Stimulated activated CD4-positive, alpha-beta T cell treated with anti-CD3 and anti-CD28 coated beads, Interleukin-12 subunit alpha, Interleukin-12 subunit beta, amount 100 ng/mL, for 24 hours (primary cell): ENCODE results near the gene STX12.
"Not testable (repeated sequence)": the region's sequence is repeated elsewhere in the genome, so short reads cannot be mapped to it uniquely, and the experiment has no call there.

Source experiments
- DNase-seq, 2 experiments: peaks; one replicate each; pipeline ENCODE4 v3.0.0-alpha.2; 2020; ENCODE audit warnings: low read depth in 2 of 2

The STX12 gene

DNA sequence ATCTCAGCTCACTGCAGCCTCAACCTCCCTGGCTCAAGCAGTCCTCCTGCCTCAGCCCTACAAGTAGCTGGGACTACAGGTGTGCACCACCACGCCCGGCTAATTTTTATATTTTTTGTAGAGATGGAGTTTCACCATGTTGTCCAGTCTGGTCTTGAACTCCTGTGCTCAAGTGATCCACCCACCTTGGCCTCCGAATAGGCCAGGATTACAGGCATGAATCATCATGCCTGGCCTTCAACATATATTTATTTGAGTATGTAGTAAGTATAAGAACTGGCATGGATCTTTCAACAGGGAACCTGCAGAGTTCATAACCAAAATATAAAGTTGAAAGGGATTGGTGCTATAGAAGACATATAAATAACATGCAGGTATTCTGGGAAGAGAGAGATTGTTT lies 2.3 kb downstream of the STX12 start:
- DNase-seq: not testable (repeated sequence)

DNA sequence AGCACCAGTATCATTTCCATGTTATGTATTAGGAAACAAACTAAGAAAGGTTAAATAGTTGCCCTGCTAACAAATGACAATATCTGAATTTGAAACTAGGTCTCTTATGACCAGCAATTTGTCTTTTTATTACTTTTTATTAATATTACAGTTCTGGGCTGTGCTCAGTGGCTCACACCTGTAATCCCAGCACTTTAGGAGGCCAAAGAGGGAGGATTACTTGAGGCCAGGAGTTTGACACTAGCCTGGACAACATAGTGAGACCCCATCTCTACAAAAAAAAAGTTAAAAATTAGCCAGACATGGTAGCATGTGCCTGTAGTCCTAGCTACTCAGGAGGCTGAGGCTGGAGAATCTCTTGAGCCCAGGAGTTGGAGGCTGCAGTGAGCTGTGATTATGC lies 3.3 kb downstream of the STX12 start:
- not testable (repeated sequence) for DNase-seq

DNA sequence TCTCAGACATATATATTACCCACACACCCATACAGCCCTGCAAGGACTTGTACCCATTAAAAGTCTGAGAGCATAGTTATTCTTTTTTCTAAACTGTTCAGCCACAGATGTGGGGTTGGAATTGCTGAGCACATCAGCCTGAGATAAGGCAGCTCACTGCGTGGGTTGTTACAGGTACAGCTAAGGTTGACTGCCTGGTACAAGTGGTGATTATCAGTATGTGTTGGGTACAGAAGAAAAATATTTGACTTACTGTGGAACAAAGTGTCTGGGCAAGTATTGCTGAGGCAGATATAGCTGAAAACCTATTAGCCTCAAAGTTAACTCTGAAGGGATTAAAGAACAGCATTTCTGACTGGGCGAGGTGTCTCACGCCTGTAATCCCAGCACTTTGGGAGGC lies 5.0 kb downstream of the STX12 start:
- no peak for DNase-seq

DNA sequence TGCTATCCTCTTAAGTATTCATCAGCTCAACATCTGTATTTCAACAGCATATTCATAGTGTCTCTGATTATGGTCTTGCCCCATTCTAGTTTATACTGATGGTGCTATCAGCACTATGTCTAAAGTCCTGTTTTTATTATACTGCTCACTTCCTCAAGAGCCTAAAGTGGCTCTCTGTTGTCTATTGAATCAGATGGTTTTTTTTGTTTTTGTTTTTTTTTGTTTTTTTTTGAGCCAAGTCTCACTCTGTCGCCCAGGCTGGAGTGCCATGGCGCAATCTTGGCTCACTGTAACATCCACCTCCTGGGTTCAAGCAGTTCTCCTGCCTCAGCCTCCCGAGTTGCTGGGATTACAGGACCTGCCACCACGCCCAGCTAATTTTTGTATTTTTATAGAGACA lies 6.1 kb downstream of the STX12 start:
- no peak for DNase-seq

DNA sequence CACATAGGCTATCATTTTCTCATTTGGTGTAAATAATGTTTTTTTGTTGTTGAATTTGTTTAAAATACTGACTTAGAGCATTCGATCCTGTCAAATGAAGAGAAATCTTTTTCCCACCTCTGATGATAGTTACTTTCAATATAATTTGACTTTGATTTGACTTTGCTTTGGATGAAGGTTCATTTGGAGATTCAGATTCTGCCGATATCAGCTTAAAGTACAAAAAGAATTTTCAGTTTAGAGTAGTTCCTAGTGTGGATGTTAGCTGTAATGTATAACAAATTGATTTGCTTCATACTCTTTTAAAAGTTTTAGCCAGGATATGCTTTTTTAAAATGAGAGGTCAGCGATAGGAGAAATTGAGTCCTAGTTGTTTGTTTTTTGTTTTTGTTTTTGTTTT lies 9.9 kb downstream of the STX12 start:
- DNase-seq: no peak

DNA sequence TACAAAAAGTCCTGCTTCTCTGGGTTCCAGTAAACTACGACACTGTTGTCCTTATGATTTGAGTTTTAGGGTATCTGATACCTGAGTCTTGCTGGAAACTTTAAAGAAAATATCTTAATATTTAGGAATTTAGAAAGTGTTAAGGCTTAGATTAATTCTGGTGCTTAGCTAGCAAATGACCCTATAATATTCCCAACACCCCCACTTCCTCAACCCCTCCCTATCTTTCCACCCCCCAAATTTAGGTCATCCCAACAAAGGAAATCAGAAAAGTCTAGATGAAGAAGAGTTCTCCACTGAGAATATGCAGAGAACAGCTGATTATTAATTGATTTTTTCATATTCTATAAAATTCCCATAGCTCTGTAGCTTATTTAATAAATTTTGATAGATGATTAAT lies 11.7 kb downstream of the STX12 start:
- no peak for DNase-seq

DNA sequence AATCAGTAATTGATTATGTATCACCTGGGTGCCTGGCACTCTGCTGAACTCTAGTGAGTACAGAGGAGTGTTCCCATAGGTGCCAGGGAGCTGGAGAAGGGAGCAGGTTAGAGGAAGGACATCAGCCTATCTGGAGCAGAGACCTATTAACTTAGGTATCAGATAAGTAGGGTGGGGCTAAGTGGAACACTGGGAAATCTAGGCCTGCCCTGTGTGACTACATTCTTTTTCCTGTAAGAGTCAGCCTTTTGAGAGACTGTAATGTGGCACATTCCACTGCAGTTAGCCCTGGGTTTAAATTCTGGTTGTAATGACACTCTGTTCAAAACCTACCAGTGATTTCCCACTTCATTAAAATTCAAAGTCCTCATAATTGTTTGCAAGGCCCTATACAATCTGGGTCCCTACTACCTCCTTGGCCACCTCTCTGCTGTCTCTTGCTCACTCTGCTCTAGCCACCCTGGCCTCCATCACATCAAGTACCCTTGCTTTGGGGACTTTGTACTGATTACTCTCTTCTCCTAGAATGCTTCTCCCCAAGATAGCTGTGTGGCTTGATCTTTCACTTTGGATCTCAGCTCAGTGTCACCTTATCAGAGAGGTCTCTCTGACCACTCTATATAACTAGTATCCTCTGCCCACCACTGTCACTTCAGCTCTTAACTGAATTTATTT lies 12.9 kb downstream of the STX12 start:
- DNase-seq: no peak

DNA sequence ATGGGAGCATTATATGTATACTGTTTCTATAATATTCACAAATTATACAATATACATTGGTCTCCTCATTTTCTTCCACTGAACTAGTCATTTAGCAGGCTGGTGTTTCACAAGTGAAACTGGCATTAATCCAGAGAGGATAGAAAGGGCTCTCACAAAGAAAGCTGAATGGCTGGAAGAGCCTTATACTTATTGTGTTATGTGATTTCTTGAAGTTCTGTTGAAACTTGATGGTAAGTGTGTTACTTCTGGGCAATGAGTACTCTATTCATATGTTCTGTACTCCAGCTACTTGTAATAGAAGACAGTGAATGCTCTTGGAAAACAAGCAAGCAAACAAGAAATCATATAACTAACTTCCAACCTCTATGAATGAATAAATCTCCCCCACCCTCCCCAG lies 14.9 kb downstream of the STX12 start:
- DNase-seq: no peak

DNA sequence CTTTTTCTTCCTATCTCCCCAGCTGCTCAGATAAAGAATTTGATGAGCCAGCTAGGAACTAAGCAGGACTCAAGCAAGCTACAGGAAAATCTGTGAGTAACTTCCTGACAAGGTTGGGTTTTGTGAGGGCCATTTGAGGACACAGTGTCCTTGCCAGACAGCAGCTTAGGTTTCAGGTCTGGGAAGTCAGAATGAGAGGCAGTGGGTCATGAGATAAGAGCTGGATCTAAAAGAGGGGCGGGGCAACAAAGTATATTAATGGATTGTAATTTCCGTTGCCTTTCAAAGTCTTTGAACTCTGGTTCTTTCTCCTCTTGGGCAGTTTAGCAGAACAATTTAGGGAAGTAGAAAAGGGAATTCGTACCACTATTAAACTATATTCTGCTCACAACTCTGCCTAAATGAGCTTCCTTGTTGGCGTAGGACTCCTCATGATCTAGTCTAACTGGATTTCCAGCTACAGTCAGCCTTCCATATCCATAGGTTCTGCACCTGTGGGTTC lies 16.6 kb downstream of the STX12 start:
- DNase-seq: no peak

DNA sequence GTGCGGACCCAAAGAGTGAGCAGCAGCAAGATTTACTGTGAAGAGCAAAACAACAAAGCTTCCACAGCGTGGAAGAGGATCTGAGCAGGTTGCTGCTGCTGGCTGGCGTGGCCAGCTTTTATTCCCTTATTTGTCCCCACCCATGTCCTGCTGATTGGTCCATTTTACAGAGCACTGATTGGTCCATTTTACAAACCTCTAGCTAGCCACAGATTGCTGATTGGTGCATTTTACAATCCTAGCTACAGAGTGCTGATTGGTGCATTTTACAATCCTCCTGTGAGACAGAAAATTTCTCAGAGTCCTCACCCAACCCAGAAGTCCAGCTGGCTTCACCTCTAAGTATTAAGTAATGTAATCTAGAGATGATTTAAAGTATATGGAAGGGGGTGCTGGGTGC lies 17.3 kb downstream of the STX12 start:
- DNase-seq: not testable (repeated sequence)

DNA sequence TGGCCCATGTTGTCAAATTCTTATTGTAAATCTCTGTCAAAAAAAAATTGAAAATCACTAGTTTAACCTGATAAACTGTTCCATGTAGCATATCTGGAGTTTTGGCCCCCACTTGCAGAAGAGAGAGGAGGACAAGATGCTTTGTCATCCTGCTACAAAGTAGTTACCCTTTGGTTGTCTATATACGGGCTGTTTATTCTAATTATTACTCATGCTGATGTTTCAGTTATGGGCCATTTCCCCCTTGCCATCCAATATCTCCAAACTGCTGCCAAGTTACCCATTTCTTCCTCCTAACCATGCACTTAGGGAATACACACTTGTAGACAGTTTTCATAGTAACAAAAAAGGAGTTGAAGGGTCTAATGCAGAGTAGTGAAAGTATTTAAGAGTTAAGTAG lies 22.6 kb downstream of the STX12 start:
- DNase-seq: no peak

DNA sequence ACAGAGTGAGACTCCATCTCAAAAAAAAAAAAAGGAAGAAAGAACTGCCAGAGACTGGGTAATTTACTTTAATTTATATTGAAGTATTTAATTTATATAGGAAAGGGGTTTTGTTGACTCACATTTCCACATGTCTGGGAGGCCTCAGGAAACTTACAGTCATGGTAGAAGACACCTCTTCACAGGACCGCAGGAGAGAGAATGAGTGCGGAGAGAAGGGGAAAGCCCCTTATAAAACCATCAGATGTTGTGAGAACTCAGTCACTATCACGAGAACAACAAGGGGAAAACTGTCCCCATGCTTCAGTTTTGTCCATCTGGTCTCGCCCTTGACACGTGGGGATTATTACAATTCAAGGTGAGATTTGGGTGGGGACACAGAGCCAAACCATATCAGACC lies 31.8 kb downstream of the STX12 start:
- DNase-seq: no peak

DNA sequence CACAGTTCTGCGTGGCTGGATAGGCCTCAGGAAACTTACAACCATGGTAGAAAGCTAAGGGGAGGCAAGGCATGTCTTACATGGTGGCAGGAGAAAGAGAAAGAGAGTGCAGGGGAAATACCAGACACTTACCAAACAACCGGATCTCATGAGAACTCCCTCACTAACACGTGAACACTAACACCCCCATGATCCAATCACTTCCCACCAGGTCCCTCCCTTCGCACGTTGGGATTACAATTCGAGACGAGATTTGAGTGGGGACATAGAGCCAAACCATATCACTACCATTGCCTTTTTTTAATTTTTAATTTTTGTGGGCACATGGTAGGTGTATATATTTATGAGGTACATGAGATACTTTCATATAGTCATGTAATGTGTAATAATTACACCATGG lies 33.7 kb downstream of the STX12 start:
- no peak for DNase-seq

DNA sequence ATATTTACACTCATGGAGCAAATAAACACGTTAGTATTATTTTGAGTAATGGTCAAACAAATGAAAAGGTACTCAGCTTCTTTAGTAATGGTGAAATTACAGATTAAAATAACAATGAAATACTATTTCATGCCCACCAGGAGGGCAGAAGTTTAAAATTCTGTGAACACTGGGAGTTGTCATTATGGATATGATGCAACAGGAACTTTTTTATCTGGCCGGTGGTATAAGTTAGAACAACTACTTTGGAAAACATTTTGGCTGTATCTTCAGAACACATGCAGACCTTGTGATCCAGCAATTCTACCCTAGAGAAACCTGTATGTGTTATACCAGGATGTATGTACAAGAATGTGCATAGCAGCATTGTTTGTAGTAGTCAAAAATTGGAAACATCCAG lies 34.4 kb downstream of the STX12 start:
- no peak for DNase-seq

DNA sequence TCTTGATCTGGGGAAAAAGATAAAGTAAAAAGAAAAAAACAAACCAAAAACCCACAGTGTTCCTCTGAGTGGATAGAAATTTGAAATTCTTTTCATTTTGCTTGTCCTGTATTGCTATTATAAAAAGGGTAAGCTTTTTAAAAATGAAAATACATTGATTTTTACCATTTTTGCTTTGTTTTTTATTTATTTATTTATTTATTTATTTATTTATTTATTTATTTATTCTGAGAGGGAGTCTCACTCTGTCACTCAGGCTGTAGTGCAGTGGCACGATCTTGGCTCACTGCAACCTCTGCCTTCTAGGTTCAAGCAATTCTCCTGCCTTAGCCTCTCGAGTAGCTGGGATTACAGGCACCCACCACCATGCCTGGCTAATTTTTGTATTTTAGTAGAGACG lies 35.1 kb downstream of the STX12 start:
- DNase-seq: not testable (repeated sequence)

DNA sequence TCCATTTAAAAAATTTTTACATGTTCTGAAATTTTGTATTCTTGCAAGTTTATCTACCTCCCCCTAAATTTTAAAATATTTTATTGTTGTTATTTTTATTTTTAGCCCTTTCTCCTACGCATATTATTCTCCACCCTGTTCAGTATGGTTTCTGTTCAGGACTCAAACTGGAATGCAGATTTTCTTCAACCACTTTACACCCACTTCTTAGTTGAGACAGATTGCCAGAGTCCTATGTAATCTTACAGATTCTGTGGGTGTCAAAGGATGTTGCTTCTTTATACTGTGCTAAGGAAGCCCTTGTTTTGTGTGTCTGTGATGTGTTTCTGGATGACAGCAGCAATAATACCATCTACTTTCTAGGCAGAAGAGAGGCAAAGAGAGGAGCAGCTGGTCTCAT lies 36.9 kb downstream of the STX12 start:
- DNase-seq: no peak

DNA sequence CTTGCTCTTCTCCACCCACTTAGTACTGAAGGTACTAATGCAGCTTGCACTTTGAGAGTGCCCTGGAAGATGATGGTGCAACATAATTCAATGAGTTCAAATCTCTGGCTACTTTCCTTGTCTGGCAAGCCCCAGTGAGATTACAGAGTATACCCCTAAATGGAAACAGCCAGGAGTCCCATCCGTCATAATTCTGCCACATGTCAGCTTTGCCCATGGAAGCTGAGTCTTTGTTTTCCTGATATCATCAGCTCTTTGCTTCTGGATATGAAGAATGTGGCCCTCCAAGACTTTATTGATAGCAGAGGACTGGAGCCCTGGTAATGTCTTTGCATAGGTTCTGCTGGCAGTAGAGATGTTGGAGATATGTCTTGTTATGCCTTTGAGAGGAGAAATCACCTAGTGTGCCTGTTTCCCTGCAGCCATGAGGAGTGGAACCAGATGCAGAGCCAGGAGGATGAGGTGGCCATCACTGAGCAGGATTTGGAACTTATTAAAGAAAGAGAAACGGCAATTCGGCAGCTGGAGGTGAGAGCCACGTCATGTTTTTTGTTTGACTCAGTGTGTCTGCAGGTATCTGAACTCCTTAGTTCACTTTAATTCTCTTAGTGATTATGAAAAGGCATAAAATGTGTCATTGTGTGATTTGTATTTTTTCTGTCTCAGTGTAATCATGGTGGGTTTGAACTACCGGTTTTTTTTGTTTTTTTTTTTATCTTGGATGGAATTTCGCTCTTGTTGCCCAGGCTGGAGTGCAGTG lies 38.9 kb downstream of the STX12 start:
- DNase-seq: no peak

DNA sequence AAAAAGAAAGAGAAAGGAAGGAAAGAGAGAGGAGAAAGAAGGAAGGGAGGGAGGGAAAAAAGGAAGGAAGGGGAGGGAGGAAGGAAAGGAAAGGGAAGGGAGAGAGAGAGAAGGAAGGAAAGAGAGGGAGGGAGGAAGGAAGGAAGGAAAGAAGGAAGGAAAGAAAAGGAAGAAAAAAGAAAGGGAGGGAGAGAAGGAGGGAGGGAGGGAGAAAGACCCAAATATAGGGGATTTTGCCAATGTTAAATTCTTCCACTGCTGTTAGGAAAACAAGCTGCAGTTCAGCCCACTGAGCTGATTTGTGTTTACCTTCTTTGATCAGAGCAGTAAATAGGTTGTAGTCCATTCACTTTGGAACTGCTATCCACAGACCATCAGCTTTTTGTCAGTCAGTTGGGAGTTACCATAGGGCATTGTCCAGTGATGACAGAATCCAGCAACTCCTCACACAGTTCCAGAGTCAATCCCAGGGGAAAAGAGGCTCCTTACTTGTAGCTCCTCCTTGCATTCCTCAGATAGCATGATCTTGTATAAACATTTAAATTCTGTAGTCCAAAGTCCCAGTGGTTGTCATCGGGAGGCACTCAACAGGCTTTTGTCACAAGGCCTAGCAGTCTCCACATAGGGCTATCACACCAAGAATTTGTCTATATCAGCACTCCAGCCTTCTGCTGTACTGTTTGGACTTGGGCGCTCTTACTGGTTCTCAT lies 44.1 kb downstream of the STX12 start:
- DNase-seq: no peak

DNA sequence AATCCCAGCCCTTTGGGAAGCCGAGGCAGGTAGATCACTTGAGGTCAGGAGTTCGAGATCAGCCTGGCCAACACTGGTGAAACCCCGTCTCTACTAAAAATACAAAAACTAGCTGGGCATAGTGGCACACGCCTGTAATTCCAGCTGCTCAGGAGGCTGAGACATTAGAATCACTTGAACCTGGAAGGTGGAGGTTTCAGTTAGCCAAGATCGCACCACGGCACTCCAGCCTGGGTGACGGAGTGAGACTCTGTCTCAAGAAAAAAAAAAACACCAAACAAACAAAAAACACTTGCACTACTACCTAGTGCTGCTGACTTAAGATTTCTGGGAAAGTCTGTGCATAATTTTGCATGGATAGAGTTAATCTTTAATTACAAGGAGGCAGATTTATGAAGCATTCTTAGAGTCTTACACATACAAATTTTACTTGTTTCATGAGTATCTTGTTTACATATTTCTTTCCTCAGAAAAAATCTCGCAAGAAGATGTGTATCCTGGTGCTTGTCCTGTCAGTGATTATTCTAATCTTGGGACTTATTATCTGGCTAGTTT lies 48.8 kb downstream of the STX12 start:
- DNase-seq: no peak

DNA sequence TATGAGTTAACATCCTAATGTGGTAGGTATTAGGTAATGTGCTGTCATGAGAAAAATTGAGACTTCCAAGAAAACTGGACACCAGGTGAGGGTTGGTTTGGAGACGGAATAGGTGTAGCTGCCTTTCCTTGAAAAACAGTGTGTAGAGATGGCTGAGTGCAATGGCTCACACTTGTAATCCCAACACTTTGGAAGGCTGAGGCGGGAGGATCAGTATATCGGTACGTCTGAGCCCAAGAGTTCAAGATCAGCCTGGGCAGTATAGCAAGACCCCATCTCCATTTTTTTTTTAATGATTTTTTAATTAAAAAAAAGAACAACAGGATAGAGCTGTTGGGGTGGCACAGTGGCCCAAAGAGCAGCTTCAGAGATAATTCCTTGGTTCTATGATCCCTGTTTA lies 50.8 kb downstream of the STX12 start:
- DNase-seq: no peak

DNA sequence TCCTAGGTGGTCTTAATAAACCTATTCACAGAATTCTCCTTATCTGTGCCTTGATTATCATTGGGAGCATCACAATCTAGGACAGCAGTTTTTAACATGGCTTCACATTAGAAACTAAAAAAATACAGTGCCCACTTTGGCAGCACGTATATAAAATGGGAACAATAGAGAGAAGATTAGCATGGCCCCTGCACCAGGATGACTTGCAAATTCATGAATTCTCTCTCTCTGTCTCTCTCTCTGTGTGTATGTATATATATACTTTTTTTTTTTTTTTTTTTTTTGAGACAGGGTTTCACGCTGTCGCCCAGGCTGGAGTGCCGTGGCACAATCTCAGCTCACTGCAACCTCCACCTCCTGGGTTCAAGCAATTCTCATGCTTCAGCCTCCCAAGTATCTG lies 51.4 kb downstream of the STX12 start:
- DNase-seq: no peak

DNA sequence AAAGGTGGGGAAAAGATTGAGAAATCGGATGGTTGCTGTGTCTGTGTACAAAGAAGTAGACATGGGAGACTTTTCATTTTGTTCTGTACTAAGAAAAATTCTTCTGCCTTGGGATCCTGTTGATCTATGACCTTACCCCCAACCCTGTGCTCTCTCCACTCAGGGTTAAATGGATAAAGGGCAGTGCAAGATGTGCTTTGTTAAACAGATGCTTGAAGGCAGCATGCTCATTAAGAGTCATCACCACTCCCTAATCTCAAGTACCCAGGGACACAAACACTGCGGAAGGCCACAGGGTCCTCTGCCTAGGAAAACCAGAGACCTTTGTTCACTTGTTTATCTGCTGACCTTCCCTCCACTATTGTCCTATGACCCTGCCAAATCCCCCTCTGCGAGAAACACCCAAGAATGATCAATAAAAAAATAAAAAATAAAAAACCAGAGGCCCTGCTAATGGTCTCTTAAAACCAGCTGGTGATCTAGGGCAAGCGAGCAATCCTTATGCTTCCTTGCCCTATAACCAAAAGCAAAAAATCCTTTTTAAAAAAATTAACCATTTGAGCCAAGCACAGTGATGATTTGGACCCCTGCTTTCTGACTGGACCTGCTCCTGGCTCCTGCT lies 56.4 kb downstream of the STX12 start:
- DNase-seq: not testable (repeated sequence)
